ENCODE data around the gene TRAPPC11. TPM values are rescaled to one million over a fixed set of nuclear protein-coding genes. Genes with fewer than 3 reads are reported as not detected.

The TRAPPC11 gene
- total RNA-seq, 1 experiment from 2014 or later, result 29.1 TPM

- Histone ChIP-seq H3K36me3 (ENCODE audit: insufficient read depth, low read length, poor library complexity, severe bottlenecking) (peaks cover 53% of the 10 kb centered on the region), H3K4me3 (ENCODE audit: low read depth, low read length, poor library complexity, severe bottlenecking) (no peak overlapping the region), H3K27me3 (replicated peaks; ENCODE audit: insufficient read depth, low read depth, low read length, poor library complexity) (no peaks in the 10 kb centered on the region), H3K9me3 (ENCODE audit: low read depth, low read length, poor library complexity, severe bottlenecking) (no peaks in the 10 kb centered on the region), H3K4me1 (ENCODE audit: insufficient read depth, low read length, poor library complexity, severe bottlenecking) (no peaks in the 10 kb centered on the region), H3K27ac (ENCODE audit: low read depth, low read length, poor library complexity, severe bottlenecking) (no peak overlapping the region)
- POLR2A ChIA-PET (ENCODE audit: low non-redundant PET), result no interaction called here
- BruUV-seq (replicated peaks), result no TSS peak
- TF ChIP-seq EZH2 (IDR thresholded peaks at IDR 0.05; ENCODE audit: borderline replicate concordance, low read depth, low read length, poor library complexity, severe bottlenecking), result no peak
- no peak for TF ChIP-seq CTCF (conservative IDR thresholded peaks at IDR 0.05; ENCODE audit: low read depth, low read length)
- CTCF ChIA-PET, result no interaction called here
- DNase-seq (ENCODE audit: low spot score), result no peak
- intact Hi-C loops (cut with micrococcal nuclease; ENCODE audit: unreplicated experiment), result no loop called here
Observed at GRCh38 chr4:183691006-183691405, 31.9 kb downstream of the TRAPPC11 start.

- no TSS peak for BruUV-seq (replicated peaks)
- Histone ChIP-seq H3K27ac (ENCODE audit: low read depth, low read length, poor library complexity, severe bottlenecking) (no peak overlapping the region), H3K27me3 (replicated peaks; ENCODE audit: insufficient read depth, low read depth, low read length, poor library complexity) (no peaks in the 10 kb centered on the region), H3K9me3 (ENCODE audit: low read depth, low read length, poor library complexity, severe bottlenecking) (no peaks in the 10 kb centered on the region), H3K36me3 (ENCODE audit: insufficient read depth, low read length, poor library complexity, severe bottlenecking) (peaks cover 51% of the 10 kb centered on the region), H3K4me3 (ENCODE audit: low read depth, low read length, poor library complexity, severe bottlenecking) (no peak overlapping the region), H3K4me1 (ENCODE audit: insufficient read depth, low read length, poor library complexity, severe bottlenecking) (no peaks in the 10 kb centered on the region)
- intact Hi-C loops (cut with micrococcal nuclease; ENCODE audit: unreplicated experiment), result no loop called here
- no peak for TF ChIP-seq EZH2 (IDR thresholded peaks at IDR 0.05; ENCODE audit: borderline replicate concordance, low read depth, low read length, poor library complexity, severe bottlenecking)
- TF ChIP-seq CTCF (conservative IDR thresholded peaks at IDR 0.05; ENCODE audit: low read depth, low read length), result no peak
- DNase-seq (ENCODE audit: low spot score), result no peak
- ChIA-PET CTCF (no interaction called here), POLR2A (ENCODE audit: low non-redundant PET) (no interaction called here)
Observed at GRCh38 chr4:183691897-183692296, 32.8 kb downstream of the TRAPPC11 start.

- Histone ChIP-seq H3K9me3 (ENCODE audit: low read depth, low read length, poor library complexity, severe bottlenecking) (no peaks in the 10 kb centered on the region), H3K27ac (ENCODE audit: low read depth, low read length, poor library complexity, severe bottlenecking) (no peak overlapping the region), H3K36me3 (ENCODE audit: insufficient read depth, low read length, poor library complexity, severe bottlenecking) (peaks cover 79% of the 10 kb centered on the region), H3K27me3 (replicated peaks; ENCODE audit: insufficient read depth, low read depth, low read length, poor library complexity) (no peaks in the 10 kb centered on the region), H3K4me3 (ENCODE audit: low read depth, low read length, poor library complexity, severe bottlenecking) (no peak overlapping the region), H3K4me1 (ENCODE audit: insufficient read depth, low read length, poor library complexity, severe bottlenecking) (no peaks in the 10 kb centered on the region)
- POLR2A ChIA-PET (ENCODE audit: low non-redundant PET), result no interaction called here
- no peak for DNase-seq (ENCODE audit: low spot score)
- BruUV-seq (replicated peaks), result no TSS peak
- no peak for TF ChIP-seq CTCF (conservative IDR thresholded peaks at IDR 0.05; ENCODE audit: low read depth, low read length)
- no peak for TF ChIP-seq EZH2 (IDR thresholded peaks at IDR 0.05; ENCODE audit: borderline replicate concordance, low read depth, low read length, poor library complexity, severe bottlenecking)
- intact Hi-C loops (cut with micrococcal nuclease; ENCODE audit: unreplicated experiment), result no loop called here
- CTCF ChIA-PET, result no interaction called here
Observed at GRCh38 chr4:183698909-183699308, 39.8 kb downstream of the TRAPPC11 start.

All from A673 (cell line).